ENCODE data around the gene NR3C2. TPM values are rescaled to one million over a fixed set of nuclear protein-coding genes. Genes with fewer than 3 reads are reported as not detected.

The NR3C2 gene
- polyA plus RNA-seq, 1 of the 3 experiments (the other 2 are of a cell fraction) = 0.02 TPM

DNA sequence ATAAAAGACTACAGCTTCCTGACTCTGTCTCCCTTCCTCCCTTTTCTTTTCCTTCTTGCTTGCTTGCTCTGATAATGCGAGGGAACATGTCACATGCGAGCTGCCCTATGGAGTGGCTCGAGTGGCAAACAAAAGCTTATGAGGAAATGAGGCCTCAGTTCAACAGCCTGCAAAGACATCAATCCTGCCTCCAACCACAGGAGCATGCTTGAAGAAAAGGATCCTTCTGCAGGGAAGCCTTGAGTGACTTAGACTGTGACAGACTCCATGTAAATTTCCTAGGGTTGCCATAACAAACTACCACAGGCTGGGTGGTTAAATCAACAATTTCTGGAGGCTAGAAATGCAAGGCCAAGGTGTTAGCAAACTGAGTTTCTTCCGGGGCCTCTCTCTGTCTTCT is 152.5 kb downstream of the NR3C2 start:
- Histone ChIP-seq H3K27ac (ENCODE audit: low read depth in 2 of 2, low read length in 1 of 2) (peak overlapping the region in 1 of 2 experiments; percentile 50; a peak in 2 of 4 replicates), H3K9me2 (no peaks in the 10 kb centered on the region; the same call in 1 of the 2 replicates), H3K36me3 (replicated peaks in 1 of 2; ENCODE audit: control insufficient read depth in 1 of 2, insufficient read depth in 2 of 2, low read length in 1 of 2) (no peaks in the 10 kb centered on the region), H3K79me2 (ENCODE audit: insufficient read depth) (no peaks in the 10 kb centered on the region), H3K4me3 (ENCODE audit: low read depth in 2 of 2, low read length in 1 of 2) (no peak overlapping the region), H3K27me3 (ENCODE audit: insufficient read depth) (no peaks in the 10 kb centered on the region), H4K20me1 (ENCODE audit: insufficient read depth) (no peaks in the 10 kb centered on the region), H3K4me1 (ENCODE audit: control insufficient read depth in 1 of 2, insufficient read depth in 2 of 2, low read depth in 1 of 2, low read length in 1 of 2) (peaks cover 0 to 26% of the 10 kb centered on the region in 2 experiments; a peak in 2 of 4 replicates), H3K9me3 (no peaks in the 10 kb centered on the region), H3K9ac (no peak overlapping the region), H3F3A (replicated peaks; ENCODE audit: insufficient read depth) (no peaks in the 10 kb centered on the region), H2AFZ (ENCODE audit: low read depth) (no peak overlapping the region), H3K4me2 (no peak overlapping the region)
- DNase-seq = no peak
- CTCF ChIA-PET = no interaction called here
- no peak for TF ChIP-seq FOXJ3 (CRISPR knock-in tag; IDR thresholded peaks at IDR 0.05)
- TF ChIP-seq ELF1 (IDR thresholded peaks at IDR 0.05) = no peak
- TF ChIP-seq, protein P1, sequence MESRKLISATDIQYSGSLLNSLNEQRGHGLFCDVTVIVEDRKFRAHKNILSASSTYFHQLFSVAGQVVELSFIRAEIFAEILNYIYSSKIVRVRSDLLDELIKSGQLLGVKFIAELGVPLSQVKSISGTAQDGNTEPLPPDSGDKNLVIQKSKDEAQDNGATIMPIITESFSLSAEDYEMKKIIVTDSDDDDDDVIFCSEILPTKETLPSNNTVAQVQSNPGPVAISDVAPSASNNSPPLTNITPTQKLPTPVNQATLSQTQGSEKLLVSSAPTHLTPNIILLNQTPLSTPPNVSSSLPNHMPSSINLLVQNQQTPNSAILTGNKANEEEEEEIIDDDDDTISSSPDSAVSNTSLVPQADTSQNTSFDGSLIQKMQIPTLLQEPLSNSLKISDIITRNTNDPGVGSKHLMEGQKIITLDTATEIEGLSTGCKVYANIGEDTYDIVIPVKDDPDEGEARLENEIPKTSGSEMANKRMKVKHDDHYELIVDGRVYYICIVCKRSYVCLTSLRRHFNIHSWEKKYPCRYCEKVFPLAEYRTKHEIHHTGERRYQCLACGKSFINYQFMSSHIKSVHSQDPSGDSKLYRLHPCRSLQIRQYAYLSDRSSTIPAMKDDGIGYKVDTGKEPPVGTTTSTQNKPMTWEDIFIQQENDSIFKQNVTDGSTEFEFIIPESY (IDR thresholded peaks at IDR 0.05; ENCODE audit: borderline replicate concordance, low read depth) = no peak
- no peak for TF ChIP-seq YY1 (IDR thresholded peaks at IDR 0.05; ENCODE audit: low read depth)
- TF ChIP-seq MEF2A (IDR thresholded peaks at IDR 0.05; ENCODE audit: borderline replicate concordance, low read depth) = no peak
- TF ChIP-seq TCF12 (IDR thresholded peaks at IDR 0.05) = no peak
- TF ChIP-seq SMC3 (IDR thresholded peaks at IDR 0.05; ENCODE audit: low read depth, low read length) = no peak
- TF ChIP-seq, protein P2, sequence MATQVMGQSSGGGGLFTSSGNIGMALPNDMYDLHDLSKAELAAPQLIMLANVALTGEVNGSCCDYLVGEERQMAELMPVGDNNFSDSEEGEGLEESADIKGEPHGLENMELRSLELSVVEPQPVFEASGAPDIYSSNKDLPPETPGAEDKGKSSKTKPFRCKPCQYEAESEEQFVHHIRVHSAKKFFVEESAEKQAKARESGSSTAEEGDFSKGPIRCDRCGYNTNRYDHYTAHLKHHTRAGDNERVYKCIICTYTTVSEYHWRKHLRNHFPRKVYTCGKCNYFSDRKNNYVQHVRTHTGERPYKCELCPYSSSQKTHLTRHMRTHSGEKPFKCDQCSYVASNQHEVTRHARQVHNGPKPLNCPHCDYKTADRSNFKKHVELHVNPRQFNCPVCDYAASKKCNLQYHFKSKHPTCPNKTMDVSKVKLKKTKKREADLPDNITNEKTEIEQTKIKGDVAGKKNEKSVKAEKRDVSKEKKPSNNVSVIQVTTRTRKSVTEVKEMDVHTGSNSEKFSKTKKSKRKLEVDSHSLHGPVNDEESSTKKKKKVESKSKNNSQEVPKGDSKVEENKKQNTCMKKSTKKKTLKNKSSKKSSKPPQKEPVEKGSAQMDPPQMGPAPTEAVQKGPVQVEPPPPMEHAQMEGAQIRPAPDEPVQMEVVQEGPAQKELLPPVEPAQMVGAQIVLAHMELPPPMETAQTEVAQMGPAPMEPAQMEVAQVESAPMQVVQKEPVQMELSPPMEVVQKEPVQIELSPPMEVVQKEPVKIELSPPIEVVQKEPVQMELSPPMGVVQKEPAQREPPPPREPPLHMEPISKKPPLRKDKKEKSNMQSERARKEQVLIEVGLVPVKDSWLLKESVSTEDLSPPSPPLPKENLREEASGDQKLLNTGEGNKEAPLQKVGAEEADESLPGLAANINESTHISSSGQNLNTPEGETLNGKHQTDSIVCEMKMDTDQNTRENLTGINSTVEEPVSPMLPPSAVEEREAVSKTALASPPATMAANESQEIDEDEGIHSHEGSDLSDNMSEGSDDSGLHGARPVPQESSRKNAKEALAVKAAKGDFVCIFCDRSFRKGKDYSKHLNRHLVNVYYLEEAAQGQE (IDR thresholded peaks at IDR 0.05; ENCODE audit: low read depth, low read length) = no peak
- no peak for TF ChIP-seq POLR2AphosphoS5 (IDR thresholded peaks at IDR 0.05; ENCODE audit: low read depth, low read length)
- TF ChIP-seq NRF1 (IDR thresholded peaks at IDR 0.05; ENCODE audit: low read depth, low read length) = no peak
- TF ChIP-seq RFX5 (IDR thresholded peaks at IDR 0.05; ENCODE audit: low read length) = no peak
- no peak for TF ChIP-seq EP300 (IDR thresholded peaks at IDR 0.05; ENCODE audit: borderline replicate concordance in 1 of 2, low read depth in 1 of 2, low read length in 1 of 2)
- no peak for TF ChIP-seq JUND (IDR thresholded peaks at IDR 0.05)
- no peak for TF ChIP-seq RAD21 (IDR thresholded peaks at IDR 0.05; ENCODE audit: low read length)
- TF ChIP-seq, protein P3, sequence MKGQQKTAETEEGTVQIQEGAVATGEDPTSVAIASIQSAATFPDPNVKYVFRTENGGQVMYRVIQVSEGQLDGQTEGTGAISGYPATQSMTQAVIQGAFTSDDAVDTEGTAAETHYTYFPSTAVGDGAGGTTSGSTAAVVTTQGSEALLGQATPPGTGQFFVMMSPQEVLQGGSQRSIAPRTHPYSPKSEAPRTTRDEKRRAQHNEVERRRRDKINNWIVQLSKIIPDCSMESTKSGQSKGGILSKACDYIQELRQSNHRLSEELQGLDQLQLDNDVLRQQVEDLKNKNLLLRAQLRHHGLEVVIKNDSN (IDR thresholded peaks at IDR 0.05; ENCODE audit: borderline replicate concordance, low read depth) = no peak
- TF ChIP-seq CHD2 (IDR thresholded peaks at IDR 0.05; ENCODE audit: low read length, partially characterized antibody) = no peak
- TF ChIP-seq MXI1 (IDR thresholded peaks at IDR 0.05; ENCODE audit: low read depth, low read length) = no peak
- no peak for TF ChIP-seq EZH2phosphoT487 (IDR thresholded peaks at IDR 0.05; ENCODE audit: borderline replicate concordance, low read depth)
- TF ChIP-seq NFIC (IDR thresholded peaks at IDR 0.05; ENCODE audit: borderline replicate concordance) = no peak
- POLR2A ChIA-PET = no interaction called here
- 53% methylated on average over 4 of the region's 4 CpGs for WGBS (ENCODE audit: low lambda C conversion rate)

Measured in SK-N-SH (cell line).